Upper lobe of right lung (tissue), 1 donor: ENCODE results near the gene LMBRD2. TPM values are rescaled to one million over a fixed set of nuclear protein-coding genes. Genes with fewer than 3 reads are reported as not detected.
A peak's percentile ranks its signal among the peaks of the same experiment; 100 is the strongest.
"Not testable (repeated sequence)": the region's sequence is repeated elsewhere in the genome, so short reads cannot be mapped to it uniquely, and the experiment has no call there.

Source experiments
- ATAC-seq: fragments of 200-7000 bp; cut with Tn5 transposase; one replicate; pipeline ENCODE4 v1.9.1; 2020; ENCODE audit warnings: mild to moderate bottlenecking, moderate library complexity
- DNase-seq: peaks from one replicate; pipeline ENCODE4 v3.0.0-alpha.2; 2020
- H3K27ac ChIP-seq: fragments of 200-600 bp; one replicate; pipeline ENCODE4 v1.8.0; 2022
- H3K27me3 ChIP-seq: fragments of 200-600 bp; one replicate; pipeline ENCODE4 v1.8.0; 2022; ENCODE audit warnings: mild to moderate bottlenecking
- H3K36me3 ChIP-seq: fragments of 200-600 bp; one replicate; pipeline ENCODE4 v1.8.0; 2022
- H3K4me1 ChIP-seq: fragments of 200-600 bp; one replicate; pipeline ENCODE4 v1.8.0; 2022
- H3K4me3 ChIP-seq: fragments of 200-600 bp; one replicate; pipeline ENCODE4 v1.8.0; 2022; ENCODE audit warnings: mild to moderate bottlenecking
- H3K9me3 ChIP-seq: fragments of 200-600 bp; one replicate; pipeline ENCODE4 v1.8.0; 2022
- intact Hi-C: fragments of 100-400 bp; cut with DNase I; formaldehyde crosslinking; loops from one replicate; pipeline ENCODE4 v1.11.0; 2022
- total RNA-seq: library from RNA; stranded (reverse); fragmentation: NEBNext Ultra II Directional; extraction: Animal tissue kit (Norgen Biotek cat#: 25700); gene quantifications from one replicate; pipeline ENCODE4 v1.2.1, GENCODE V29; 2021
- TF ChIP-seq, protein P1 (sequence below): fragments of 200-600 bp; IDR thresholded peaks from one replicate; pipeline ENCODE4 v1.8.0; 2022; ENCODE audit warnings: antibody characterized with exemption
- donor health status: DM: no; HTN: yes; CAD: no; lungs with severe emphysema.

The LMBRD2 gene
- total RNA-seq, 1 donor from 2014 or later: 10.0 TPM

DNA sequence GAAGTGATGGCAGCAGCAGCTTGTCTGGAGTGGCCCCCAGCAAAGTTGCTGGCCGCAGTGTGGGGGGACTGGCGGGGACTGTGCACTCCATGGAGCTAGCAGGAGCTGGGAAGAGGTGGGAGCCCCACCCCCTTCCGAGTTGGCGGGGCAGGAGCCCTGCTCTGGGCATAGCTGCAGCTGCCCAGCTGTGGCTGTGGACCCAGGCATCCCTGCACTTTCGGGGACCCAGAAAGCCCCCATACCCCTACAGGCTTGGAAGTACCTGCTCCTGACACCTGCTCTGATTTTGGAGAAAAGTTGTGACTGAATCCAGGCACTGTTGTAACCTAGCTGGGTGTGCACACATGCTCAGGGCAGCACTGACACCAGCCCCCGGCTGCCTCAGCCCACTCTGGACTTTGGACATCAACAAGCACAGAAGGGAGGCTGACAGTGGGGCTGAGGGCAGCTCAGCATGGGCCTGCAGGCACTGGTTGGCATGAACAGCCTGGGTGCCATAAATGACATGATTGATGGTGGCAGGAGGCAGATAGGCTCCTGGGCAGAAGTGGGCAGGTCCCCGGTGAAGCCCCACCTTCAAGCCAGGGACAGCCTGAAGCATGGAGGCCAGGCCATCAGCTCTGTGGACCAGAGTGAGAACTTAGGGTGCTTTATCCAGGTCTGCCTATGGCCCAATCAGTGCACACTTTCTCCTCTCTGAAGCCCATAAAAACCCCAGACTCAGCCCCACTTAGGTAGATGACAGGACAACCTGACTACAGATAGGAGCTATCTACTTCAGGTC, 12.6 kb downstream of the LMBRD2 start:
- DNase-seq: no peak
- Histone ChIP-seq H3K27me3 (no peaks in the 10 kb centered on the region), H3K27ac (no peak overlapping the region), H3K9me3 (no peaks in the 10 kb centered on the region), H3K4me1 (no peaks in the 10 kb centered on the region), H3K4me3 (no peak overlapping the region), H3K36me3 (peaks cover 33% of the 10 kb centered on the region)
- TF ChIP-seq, protein P1, sequence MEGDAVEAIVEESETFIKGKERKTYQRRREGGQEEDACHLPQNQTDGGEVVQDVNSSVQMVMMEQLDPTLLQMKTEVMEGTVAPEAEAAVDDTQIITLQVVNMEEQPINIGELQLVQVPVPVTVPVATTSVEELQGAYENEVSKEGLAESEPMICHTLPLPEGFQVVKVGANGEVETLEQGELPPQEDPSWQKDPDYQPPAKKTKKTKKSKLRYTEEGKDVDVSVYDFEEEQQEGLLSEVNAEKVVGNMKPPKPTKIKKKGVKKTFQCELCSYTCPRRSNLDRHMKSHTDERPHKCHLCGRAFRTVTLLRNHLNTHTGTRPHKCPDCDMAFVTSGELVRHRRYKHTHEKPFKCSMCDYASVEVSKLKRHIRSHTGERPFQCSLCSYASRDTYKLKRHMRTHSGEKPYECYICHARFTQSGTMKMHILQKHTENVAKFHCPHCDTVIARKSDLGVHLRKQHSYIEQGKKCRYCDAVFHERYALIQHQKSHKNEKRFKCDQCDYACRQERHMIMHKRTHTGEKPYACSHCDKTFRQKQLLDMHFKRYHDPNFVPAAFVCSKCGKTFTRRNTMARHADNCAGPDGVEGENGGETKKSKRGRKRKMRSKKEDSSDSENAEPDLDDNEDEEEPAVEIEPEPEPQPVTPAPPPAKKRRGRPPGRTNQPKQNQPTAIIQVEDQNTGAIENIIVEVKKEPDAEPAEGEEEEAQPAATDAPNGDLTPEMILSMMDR: no peak
- intact Hi-C loops: no loop called here
- peak; percentile 23 for ATAC-seq

DNA sequence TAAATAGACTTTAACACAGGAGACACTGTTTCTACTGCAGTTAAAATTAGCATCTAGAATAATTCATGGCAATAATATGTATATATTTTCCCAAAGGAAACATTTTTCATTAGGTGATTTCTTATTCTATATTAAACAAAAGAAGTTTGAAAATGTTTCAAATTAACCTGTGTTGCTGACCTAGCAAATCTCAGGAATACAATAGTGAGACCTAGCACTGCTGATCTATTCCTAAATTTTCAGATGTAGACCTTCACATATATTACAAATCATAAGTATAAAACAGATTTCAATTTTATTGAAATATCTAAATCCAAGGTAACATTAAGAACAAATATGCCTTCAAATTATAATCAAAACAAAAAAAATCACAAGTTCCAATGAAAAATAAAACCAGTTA, 15.1 kb downstream of the LMBRD2 start:
- ATAC-seq (no peak), DNase-seq (no peak)
- Histone ChIP-seq H3K27me3 (no peaks in the 10 kb centered on the region), H3K4me1 (no peaks in the 10 kb centered on the region), H3K4me3 (no peak overlapping the region), H3K36me3 (peaks cover 36% of the 10 kb centered on the region), H3K9me3 (no peaks in the 10 kb centered on the region), H3K27ac (no peak overlapping the region)
- intact Hi-C loops: no loop called here
- TF ChIP-seq, protein P1: no peak

DNA sequence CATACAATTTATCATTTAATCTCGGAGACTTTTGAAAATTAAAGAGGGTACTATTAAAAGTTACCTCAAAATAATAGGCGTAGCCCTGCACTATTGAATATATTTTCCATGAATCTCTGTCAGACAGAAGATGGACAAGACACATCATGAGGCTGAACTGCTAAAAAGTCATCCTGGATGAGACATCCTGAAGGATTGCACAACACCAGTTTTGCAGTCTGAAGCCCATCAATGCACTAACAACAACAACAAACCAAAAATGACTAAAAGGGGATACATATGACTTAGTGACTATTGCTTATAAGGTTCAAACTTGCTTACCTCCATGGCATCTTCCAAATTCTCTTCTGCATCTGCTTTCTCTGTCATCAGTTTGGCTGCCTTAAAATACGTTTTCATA, 15.7 kb downstream of the LMBRD2 start:
- Histone ChIP-seq H3K27ac (no peak overlapping the region), H3K4me1 (no peaks in the 10 kb centered on the region), H3K36me3 (peaks cover 30% of the 10 kb centered on the region), H3K4me3 (no peak overlapping the region), H3K27me3 (no peaks in the 10 kb centered on the region), H3K9me3 (no peaks in the 10 kb centered on the region)
- ATAC-seq (no peak), DNase-seq (no peak)
- intact Hi-C loops: no loop called here
- TF ChIP-seq, protein P1: no peak

GRCh38 chr5:36133009-36133408, 18.7 kb downstream of the LMBRD2 start:
- H3K9me3 ChIP-seq, intact Hi-C loops, ATAC-seq: not testable (repeated sequence)

DNA sequence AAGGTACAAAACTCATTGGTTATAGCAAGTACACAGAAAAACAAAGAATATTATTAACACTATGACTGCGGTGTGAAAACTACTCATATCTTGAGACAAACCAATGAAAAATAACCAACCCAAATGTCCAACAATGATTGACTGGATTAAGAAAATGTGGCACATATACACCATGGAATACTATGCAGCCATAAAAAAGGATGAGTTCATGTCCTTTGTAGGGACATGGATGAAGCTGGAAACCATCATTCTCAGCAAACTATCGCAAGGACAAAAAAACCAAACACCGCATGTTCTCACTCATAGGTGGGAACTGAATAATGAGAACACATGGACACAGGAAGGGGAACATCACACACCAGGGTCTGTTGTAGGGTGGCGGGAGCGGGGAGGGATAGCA, 22.0 kb downstream of the LMBRD2 start:
- ATAC-seq, H3K27me3 ChIP-seq, H3K4me1 ChIP-seq, H3K9me3 ChIP-seq, H3K4me3 ChIP-seq, intact Hi-C loops, H3K27ac ChIP-seq, DNase-seq: not testable (repeated sequence)
- H3K36me3 ChIP-seq: peaks cover 14% of the 10 kb centered on the region

More at GRCh38 chr5:36133009-36133408, 18.7 kb downstream of the LMBRD2 start:
- H3K27me3 ChIP-seq, DNase-seq, H3K4me1 ChIP-seq, H3K27ac ChIP-seq, H3K4me3 ChIP-seq: not testable (repeated sequence)
- peaks cover 26% of the 10 kb centered on the region for H3K36me3 ChIP-seq

GRCh38 chr5:36128795-36129194, 22.9 kb downstream of the LMBRD2 start:
- H3K9me3 ChIP-seq: peaks cover 6% of the 10 kb centered on the region
- TF ChIP-seq, protein P1: no peak
- H3K36me3 ChIP-seq: peaks cover 14% of the 10 kb centered on the region
- no peak overlapping the region for H3K4me3 ChIP-seq
- H3K27me3 ChIP-seq: no peaks in the 10 kb centered on the region
- intact Hi-C loops: no loop called here
- no peak for DNase-seq
- no peak overlapping the region for H3K27ac ChIP-seq
- ATAC-seq: no peak
- no peaks in the 10 kb centered on the region for H3K4me1 ChIP-seq
